OCI-LY3 (cell line): ENCODE measurements around the gene CDHR2.

Experiments used
- EZH2phosphoT487 ChIP-seq: fragments of 200-600 bp; shearing (Covaris generic); IDR thresholded peaks from 2 replicates; pipeline ENCODE4 v1.6.1; 2018; ENCODE audit warnings: antibody characterized with exemption, mixed run types, low read depth
- TF ChIP-seq, protein P1 (sequence below): fragments of 200-600, 300-600 bp; sonication (generic); IDR thresholded peaks from 2 replicates; pipeline ENCODE4 v1.5.1; 2014; ENCODE audit warnings: antibody characterized with exemption, low read length, low read depth

DNA sequence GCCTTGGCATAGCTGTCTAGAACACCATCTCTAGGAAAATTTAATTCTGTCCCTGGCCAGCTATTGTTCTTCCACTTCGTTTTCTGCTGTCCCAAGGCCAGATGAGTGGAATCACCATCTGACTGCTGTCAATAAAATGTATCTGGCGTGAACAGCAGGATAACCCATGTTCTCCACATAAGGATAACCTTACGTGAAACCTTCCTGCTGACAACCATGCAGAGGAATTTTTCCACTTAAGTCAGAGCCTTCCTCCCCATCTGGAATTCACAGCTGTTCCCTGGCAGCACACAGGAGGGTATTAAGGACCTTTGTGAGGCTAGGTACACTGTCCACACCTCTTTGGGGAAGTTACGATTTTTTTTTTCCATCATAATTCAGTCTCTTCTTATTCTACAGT, 40.5 kb upstream of the CDHR2 start:
- TF ChIP-seq, protein P1, sequence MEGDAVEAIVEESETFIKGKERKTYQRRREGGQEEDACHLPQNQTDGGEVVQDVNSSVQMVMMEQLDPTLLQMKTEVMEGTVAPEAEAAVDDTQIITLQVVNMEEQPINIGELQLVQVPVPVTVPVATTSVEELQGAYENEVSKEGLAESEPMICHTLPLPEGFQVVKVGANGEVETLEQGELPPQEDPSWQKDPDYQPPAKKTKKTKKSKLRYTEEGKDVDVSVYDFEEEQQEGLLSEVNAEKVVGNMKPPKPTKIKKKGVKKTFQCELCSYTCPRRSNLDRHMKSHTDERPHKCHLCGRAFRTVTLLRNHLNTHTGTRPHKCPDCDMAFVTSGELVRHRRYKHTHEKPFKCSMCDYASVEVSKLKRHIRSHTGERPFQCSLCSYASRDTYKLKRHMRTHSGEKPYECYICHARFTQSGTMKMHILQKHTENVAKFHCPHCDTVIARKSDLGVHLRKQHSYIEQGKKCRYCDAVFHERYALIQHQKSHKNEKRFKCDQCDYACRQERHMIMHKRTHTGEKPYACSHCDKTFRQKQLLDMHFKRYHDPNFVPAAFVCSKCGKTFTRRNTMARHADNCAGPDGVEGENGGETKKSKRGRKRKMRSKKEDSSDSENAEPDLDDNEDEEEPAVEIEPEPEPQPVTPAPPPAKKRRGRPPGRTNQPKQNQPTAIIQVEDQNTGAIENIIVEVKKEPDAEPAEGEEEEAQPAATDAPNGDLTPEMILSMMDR, result no peak
- no peak for TF ChIP-seq EZH2phosphoT487
